GM12878 (cell line): ENCODE measurements around the gene ADM2.

Source experiments
- CEBPB ChIP-seq, 2 experiments: fragments of 150-350 bp in 1 of 2; IDR thresholded peaks; 2 replicates each; pipeline ENCODE4 v1.6.1; 2012 to 2014; ENCODE audit warnings: low read depth in 2 of 2, low read length in 2 of 2, borderline replicate concordance in 1 of 2, inconsistent platforms in 1 of 2
- RCOR1 ChIP-seq: conservative IDR thresholded peaks from 2 replicates; pipeline ENCODE4 v1.6.1; 2012; ENCODE audit warnings: low read depth, low read length, improper control_type of control experiment
- SP1 ChIP-seq: IDR thresholded peaks from one replicate; pipeline ENCODE4 v1.6.1; 2011; ENCODE audit warnings: low read depth, low read length
- SREBF2 ChIP-seq: IDR thresholded peaks from 2 replicates; pipeline ENCODE4 v1.6.1; 2012; ENCODE audit warnings: mild to moderate bottlenecking, low read length
- ZNF592 ChIP-seq: fragments of 450-650 bp; IDR thresholded peaks from 2 replicates; pipeline ENCODE4 v1.6.1; 2017; ENCODE audit warnings: mild to moderate bottlenecking, moderate library complexity

- TF ChIP-seq CEBPB (IDR thresholded peaks at IDR 0.05; ENCODE audit: borderline replicate concordance in 1 of 2, low read depth in 2 of 2, low read length in 2 of 2) (no peak), ZNF592 (no peak), RCOR1 (no peak), SP1 (no peak), SREBF2 (no peak)
Observed at GRCh38 chr22:50432131-50432876, 49.0 kb upstream of the ADM2 start.
